GM19463 (cell line): ENCODE data around the gene EIF4E2.
"Not testable (repeated sequence)": the region's sequence is repeated elsewhere in the genome, so short reads cannot be mapped to it uniquely, and the experiment has no call there.

ENCODE experiments used
- ATAC-seq: cut with Tn5 transposase; IDR thresholded peaks from one replicate; pipeline ENCODE4 v1.9.1; 2021; ENCODE audit warnings: mild to moderate bottlenecking, moderate library complexity; ENCODE audit not compliant: unreplicated experiment

EIF4E2 gene

DNA sequence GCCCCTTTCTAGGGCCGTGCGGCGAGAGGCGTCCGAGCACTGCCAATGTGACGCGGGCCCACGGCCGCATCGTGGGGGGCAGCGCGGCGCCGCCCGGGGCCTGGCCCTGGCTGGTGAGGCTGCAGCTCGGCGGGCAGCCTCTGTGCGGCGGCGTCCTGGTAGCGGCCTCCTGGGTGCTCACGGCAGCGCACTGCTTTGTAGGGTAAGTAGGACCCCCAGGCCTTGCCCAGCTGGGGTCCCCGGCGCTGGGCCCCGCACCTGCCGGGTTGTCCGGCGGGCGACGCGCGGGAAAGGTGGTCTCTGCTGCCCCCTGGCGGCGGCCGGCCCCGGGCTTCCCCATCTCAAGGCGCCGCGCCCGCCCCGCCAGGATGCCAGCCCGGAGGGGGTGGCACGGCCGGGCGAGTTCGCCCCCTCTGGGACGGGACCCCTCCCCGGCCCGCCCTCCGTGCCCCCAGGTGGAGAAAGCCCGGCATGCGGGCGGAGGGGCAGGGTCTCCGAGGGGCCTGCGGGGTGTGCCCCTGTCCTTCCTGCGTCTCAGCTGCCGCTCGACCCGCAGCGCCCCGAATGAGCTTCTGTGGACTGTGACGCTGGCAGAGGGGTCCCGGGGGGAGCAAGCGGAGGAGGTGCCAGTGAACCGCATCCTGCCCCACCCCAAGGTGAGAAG is 28.4 kb upstream of the EIF4E2 start:
- no peak for ATAC-seq

DNA sequence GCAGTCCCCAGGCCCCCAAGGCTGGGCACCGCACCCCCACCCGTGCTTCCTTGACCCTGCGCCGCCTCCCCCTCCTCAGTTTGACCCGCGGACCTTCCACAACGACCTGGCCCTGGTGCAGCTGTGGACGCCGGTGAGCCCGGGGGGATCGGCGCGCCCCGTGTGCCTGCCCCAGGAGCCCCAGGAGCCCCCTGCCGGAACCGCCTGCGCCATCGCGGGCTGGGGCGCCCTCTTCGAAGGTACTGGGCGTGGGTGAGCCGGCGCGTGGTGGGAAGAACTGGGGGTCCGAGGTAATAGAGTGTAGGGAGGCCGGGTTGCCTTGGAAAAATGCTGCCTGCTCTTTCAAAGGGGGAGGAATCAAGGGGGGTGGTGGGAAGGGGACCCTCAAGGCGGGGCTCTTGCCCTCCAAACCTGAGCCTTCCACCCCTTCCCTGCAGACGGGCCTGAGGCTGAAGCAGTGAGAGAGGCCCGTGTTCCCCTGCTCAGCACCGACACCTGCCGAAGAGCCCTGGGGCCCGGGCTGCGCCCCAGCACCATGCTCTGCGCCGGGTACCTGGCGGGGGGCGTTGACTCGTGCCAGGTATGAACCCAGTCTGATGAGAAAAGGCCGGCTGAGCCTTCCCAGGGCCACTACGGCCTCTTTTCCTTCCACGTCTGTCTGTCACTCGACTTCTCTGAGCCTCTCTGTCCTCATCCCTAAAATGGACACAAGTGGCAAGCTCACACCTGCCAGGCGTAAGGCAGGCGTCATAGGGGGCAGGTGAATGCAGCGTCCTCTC is 27.7 kb upstream of the EIF4E2 start:
- no peak for ATAC-seq

DNA sequence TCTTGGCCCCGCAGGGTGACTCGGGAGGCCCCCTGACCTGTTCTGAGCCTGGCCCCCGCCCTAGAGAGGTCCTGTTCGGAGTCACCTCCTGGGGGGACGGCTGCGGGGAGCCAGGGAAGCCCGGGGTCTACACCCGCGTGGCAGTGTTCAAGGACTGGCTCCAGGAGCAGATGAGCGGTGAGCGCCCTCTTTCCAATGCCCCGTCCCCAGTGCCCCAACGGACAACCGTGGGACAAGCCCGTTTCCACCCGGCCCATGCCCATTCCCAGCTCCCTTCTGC is 27.1 kb upstream of the EIF4E2 start:
- no peak for ATAC-seq

DNA sequence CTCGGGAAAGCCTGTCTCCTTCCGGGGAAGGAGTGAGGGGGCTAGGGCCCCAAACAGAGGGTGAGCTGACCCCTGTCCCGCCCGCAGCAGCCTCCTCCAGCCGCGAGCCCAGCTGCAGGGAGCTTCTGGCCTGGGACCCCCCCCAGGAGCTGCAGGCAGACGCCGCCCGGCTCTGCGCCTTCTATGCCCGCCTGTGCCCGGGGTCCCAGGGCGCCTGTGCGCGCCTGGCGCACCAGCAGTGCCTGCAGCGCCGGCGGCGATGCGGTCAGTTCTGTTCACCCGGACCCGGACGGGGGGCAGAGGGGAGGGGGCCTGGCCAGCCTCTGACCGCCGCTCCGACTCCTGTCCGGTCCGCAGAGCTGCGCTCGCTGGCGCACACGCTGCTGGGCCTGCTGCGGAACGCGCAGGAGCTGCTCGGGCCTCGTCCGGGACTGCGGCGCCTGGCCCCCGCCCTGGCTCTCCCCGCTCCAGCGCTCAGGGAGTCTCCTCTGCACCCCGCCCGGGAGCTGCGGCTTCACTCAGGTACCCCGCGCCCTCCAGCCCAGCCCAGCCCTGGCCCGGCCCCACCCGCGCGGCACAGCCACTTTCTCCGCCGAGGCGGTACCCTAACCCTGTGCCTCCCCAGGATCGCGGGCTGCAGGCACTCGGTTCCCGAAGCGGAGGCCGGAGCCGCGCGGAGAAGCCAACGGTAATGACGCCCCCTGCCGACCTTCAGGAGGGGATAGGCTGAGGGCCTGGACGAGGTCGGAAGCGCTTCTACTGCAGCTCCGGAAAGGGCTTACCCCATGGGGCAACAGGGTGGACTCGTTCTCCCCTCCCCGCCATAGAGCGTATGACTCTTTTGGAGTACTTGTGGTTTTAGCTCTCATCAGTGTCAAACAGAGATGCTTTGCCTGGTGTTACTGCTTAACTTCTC is 26.5 kb upstream of the EIF4E2 start:
- no peak for ATAC-seq

DNA sequence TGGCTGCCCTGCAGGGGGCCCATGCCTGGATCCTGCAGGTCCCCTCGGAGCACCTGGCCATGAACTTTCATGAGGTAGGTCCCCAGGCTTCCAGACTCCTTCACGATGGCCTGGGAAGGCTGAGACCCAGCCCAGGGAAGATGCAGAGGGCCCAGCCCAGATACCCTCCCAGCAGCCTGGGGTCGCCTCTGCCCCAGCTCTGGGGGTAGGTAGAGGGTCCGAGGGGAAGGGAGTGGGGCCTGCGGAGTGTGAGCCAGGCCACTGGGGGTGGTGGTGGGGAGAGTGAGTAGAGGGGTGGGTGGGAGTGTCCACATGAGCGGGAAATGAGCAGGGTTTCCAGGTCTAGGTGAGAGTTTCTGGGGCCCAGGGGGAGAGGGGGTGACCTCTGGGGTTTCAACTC is 25.7 kb upstream of the EIF4E2 start:
- no peak for ATAC-seq

DNA sequence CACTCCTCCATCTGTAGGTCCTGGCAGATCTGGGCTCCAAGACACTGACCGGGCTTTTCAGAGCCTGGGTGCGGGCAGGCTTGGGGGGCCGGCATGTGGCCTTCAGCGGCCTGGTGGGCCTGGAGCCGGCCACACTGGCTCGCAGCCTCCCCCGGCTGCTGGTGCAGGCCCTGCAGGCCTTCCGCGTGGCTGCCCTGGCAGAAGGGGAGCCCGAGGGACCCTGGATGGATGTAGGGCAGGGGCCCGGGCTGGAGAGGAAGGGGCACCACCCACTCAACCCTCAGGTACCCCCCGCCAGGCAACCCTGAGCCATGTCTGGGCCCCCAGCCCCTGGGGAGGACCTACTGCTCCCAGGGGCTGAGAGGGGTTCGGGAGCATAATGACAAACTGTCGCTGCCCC is 25.3 kb upstream of the EIF4E2 start:
- no peak for ATAC-seq

DNA sequence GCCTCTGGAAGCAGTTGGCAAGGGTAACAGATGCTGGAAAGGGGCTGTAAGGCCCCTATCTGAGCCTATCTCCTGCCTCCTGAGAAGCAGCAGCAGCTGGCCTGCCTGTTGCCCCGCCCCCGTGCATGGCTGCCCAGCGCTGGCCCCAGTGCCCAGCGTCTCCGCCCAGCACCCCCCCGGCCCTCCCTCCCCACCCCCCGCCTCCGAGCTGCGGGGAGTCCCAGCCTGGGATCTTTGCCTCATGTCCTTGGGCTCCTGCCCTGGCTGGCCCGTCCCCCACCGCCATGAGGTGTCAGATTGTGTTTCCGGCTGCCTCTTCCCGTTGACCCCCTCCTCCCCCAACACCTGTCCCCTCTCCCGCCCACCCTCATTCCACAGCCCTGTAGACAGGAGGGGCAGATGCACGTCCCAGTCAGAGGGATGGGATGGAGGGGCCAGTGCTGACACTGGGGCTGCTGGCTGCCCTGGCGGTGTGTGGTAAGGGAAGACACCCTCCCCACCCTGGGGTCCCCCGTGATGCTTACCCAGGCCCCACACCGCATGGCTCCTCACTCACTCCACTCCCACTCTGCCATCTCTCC is 24.6 kb upstream of the EIF4E2 start, which contains the start of gene CHRND:
Gene CHRND (plus strand): TSS at position 370 of the 581 bp plus-strand sequence. CDS start 56 bp downstream, at position 426.
- no peak for ATAC-seq

DNA sequence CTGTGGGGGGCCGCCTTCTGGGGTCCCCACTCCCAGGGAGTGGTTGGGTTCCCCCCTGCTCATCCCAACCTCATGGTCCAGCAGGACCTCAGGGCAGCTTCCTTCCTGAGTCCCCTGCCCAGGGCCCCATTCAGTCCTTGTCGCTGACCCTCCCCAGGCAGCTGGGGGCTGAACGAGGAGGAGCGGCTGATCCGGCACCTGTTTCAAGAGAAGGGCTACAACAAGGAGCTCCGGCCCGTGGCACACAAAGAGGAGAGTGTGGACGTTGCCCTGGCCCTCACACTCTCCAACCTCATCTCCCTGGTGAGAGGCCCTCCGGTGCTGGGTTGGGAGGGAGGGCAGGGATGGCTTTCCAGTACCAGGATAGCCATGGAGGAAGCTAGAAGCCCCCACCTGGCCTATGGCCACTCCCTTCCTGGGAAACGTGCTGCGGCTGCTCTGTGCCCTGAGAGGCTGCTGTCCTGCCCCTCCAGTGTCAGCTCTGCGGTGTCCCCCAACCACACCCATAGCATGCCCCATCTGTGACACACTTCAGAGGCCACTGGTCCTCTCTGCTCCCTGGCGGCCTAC is 24.0 kb upstream of the EIF4E2 start:
- ATAC-seq = no peak

DNA sequence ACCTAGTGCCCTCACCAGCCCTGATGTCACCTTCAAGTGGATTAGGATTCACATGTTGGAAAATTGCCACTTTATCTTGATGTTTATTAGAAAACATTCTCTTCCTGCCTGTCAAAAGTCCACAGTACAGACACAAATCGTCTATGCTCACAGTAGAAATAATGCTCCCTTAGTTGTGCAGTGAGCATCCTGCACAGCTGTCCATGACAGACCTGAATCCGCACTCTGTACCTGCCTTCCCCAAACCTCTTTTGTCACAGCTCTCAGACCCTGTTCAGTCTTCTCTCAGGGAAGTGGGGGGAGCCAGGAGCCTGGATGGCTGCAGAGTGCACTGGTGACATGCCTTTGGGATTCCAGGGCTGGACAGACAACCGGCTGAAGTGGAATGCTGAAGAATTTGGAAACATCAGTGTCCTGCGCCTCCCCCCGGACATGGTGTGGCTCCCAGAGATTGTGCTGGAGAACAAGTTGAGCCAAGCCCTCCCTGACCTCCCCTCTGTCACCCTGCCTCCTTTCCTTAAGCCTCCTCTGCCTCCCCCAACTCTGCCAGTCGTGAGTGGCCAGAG is 22.5 kb upstream of the EIF4E2 start:
- ATAC-seq = no peak

DNA sequence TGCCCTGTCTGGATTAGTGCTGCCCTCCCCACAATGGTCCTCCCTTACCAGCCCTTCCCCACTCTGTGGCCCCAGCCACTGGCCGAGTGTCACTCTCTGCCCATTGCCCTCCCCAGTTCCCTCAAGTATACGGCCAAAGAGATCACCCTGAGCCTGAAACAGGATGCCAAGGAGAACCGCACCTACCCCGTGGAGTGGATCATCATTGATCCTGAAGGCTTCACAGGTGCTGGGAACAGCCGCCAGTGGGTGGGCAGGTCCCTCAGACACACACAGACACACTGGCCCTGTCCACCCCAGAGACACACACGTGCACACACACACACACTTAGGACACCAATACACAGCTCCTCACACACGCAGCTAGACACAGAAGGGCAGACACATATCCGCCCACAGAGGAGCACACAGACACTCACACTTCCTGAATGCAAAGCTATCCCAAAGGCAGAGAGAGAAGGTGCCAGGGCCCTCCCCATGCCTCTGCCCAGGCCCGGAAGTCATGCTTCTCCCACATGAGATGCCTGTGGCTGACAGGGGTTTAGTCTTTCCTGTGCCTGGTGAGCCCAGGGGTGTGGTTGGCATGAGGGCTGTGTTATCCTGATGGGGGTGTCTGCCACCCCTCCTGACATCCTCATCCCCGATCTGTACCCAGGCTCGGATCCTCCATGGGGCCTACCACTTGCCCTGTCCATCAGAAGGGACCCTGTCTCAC is 21.6 kb upstream of the EIF4E2 start:
- ATAC-seq = no peak

DNA sequence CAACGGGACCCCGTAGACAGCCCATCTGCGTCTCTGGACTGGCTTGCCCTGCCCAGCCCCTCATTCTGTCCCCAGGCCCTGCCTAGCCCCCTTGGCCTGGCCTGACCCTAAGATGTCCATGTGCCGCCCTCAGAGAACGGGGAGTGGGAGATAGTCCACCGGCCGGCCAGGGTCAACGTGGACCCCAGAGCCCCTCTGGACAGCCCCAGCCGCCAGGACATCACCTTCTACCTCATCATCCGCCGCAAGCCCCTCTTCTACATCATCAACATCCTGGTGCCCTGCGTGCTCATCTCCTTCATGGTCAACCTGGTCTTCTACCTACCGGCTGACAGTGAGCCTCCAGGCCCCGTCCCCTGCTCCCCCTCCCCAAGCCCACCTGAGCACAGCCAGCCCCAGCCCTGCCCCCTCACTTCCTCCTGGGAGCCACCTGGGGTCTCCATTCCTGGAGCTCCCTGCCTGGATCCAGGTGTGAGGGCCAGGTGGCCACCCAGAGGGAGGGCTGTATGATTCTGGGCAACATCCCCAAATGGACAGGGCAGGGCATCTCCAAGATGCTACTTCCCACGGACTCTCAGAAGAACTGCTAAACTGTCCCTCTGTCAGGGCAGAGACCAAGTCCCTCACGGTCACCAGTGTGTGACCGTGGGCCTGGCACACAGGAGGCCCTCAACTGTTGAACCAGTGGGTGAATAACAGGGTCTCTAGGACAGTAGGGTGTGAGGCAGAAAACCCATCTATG is 20.5 kb upstream of the EIF4E2 start:
- no peak for ATAC-seq

DNA sequence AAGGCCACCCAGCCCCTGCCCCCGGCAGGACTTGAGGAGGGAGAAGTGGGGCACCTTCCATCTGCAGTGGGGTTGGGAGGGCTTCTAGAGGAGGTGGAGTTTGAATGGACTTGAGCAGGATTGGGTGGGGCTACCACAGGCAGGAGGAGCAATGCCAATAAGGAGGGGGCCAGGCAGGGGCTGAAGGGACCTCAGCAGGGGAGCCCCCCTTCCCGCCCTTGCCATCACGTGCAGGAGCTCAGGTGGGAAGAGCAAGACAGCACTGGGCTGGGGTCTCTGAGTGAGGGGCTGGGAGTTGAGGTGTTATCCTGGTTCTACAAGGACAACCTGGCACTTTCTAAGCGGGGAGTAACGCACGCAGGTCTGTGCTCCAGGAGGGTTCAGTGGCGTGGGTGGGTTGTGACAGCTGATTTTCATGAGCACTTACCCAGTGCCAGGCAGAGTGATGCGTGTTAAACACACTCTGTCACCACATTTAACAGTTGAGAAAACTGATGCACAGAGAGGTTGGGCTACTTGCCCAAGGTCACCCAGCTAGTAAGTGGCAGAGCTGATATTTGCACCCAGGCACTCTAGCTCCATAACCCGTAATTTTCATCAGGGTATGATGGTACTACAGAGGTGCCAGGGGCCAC is 19.7 kb upstream of the EIF4E2 start:
- ATAC-seq = no peak

DNA sequence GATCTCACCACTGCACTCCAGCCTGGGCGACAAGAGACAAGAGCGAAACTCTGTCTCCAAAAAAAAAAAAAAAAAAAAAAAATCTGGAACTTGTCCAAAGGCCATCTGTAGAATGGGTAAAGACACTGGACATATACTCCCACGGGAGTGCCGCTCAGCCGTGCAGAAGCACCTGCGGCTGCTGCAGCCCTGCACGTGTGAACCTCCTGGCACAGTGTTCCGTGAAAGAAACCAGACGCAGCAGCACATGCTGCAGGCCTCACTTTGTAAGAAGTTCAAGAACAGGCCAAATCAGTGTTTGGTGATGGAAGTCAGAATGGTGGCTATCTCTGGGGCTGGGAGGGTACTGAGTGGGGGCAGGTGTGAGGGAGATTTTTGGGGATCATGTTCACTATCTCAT is 18.1 kb upstream of the EIF4E2 start:
- ATAC-seq = no peak

DNA sequence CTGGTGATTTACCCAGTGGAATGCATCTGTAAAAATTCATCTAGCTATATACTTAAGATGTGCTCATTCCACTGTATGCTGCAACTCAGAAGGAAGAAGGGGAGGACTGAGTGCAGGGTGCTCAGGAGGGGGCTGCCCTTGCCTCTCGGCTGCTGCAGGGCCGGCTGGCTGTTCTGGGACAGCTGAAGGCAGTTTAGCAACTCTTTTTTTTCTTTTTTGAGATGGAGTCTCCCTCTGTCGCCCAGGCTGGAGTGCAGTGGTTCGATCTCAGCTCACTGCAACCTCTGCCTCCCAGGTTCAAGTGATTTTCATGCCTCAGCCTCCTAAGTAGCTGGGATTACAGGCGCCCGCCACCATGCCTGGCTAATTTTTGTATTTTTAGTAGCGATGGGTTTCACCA is 17.7 kb upstream of the EIF4E2 start:
- not testable (repeated sequence) for ATAC-seq

DNA sequence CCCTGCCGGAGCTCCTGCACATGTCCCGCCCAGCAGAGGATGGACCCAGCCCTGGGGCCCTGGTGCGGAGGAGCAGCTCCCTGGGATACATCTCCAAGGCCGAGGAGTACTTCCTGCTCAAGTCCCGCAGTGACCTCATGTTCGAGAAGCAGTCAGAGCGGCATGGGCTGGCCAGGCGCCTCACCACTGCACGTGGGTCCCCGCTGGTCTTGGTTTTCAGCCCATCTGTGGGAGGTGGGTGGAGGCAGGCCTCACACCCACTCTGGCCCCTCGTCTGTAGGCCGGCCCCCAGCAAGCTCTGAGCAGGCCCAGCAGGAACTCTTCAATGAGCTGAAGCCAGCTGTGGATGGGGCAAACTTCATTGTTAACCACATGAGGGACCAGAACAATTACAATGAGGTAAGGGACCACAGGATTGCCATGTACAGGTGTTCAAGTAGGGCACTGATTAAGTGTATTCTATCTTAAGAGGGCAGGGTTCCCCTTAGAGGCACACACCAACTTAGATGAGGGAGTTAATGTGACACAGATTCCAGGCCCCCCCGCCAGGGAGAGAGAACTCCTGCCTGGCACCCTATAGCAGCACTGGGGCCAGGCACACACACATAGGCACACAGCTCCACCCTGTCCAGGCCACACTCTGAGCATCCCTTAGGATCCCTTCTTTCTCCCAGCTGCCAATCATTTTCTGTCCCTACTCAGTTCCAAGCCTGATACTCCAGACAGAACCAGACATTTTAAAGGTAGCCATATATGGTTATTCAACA is 16.4 kb upstream of the EIF4E2 start:
- ATAC-seq = no peak

DNA sequence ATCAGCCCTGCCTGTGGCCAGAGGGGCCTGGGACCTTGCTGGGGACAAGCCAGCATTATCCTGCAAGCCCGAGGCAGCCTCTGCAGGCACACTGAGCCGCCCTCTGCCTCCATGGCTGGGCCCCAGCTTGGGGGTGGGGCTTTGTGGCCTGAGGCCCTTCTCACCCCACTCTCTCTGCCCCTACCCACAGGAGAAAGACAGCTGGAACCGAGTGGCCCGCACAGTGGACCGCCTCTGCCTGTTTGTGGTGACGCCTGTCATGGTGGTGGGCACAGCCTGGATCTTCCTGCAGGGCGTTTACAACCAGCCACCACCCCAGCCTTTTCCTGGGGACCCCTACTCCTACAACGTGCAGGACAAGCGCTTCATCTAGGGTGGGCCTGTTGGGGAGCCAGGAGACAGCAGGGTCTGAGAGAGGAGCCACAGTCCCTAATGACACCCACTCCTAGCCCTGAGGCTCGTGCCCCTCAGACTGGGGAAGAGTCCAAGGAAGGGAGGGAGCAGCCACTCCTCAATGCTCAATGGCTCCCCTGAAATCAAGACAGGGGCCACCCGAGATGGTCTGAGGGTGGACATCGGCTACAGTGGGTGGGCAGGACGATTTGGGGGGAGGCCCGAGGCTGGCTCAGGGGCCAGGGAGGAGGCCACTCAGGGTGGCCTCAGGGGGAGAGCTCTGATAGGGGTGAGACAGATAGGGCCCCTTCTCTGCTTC is 15.4 kb upstream of the EIF4E2 start:
- ATAC-seq = no peak

DNA sequence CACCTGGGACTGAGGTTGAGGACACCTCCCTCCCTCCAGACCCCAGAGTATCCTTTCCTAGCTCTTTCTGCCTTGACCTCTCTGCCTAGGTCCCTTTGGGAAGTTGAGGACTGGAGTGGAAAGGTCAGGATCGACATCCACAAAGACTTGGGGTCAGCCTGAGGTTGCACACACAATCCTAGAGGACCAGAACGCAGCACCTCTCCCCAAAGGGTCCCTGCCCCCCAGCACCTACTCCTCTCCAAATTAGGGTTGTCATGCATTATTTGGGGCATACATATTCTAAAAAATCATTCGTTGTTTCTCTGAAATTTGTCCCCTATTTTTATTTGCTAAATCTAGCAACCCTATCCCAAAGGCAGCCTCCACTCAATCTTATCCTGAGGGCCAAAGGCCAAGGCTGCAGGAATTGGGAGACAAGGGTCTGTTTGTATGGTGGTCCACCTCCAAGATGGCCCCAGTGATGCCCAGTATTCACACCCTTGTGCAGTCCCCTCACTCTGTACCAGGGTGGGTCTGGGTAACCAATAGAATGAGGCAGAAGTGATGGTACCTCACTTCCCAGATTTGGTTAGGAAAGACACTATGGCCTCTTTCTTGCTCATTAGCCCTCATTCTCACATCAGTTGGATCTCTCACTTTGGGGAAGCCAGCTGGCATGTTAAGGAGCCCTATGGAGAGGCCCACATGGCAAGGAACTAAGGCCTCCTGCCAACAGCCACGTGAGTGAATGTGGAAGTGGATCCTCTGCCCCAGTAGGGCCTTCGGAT is 14.5 kb upstream of the EIF4E2 start:
- no peak for ATAC-seq
